ENCODE measurements around the gene CPSF3. TPM values are rescaled to one million over a fixed set of nuclear protein-coding genes. Genes with fewer than 3 reads are reported as not detected.

The CPSF3 gene
- total and polyA plus RNA-seq, 2 of the 13 experiments (the other 11 are each of a cell fraction or from before 2014, with no cell fraction given): 19.8 to 93.0 TPM

GRCh38 chr2:9422321-9423099 lies 944 bp upstream of the CPSF3 start (continued):
- TF ChIP-seq BCL3 (CRISPR knock-in tag; IDR thresholded peaks at IDR 0.05) (no peak; the same call in 1 of the 2 replicates), U2AF2 (IDR thresholded peaks at IDR 0.05; ENCODE audit: low read depth, low read length) (no peak), ZNF639 (CRISPR knock-in tag; conservative IDR thresholded peaks at IDR 0.05) (no peak; the same call in 1 of the 2 replicates), SKIL (CRISPR knock-in tag; IDR thresholded peaks at IDR 0.05; ENCODE audit: borderline replicate concordance) (no peak), TFE3 (CRISPR knock-in tag; IDR thresholded peaks at IDR 0.05) (no peak), ZBTB43 (CRISPR knock-in tag; conservative IDR thresholded peaks at IDR 0.05) (no peak), ZNF614 (CRISPR knock-in tag; IDR thresholded peaks at IDR 0.05; ENCODE audit: borderline replicate concordance) (no peak), ZNF549 (CRISPR knock-in tag; IDR thresholded peaks at IDR 0.05) (no peak), SRSF9 (IDR thresholded peaks at IDR 0.05; ENCODE audit: borderline replicate concordance, insufficient read depth, low read depth, low read length, poor library complexity, severe bottlenecking) (no peak), ZNF280D (CRISPR knock-in tag; IDR thresholded peaks at IDR 0.05) (peak; percentile 77), SMYD3 (CRISPR knock-in tag; IDR thresholded peaks at IDR 0.05) (0 out of 2 replicates have a peak, but pooled peaks have one; percentile 28), GFI1 (CRISPR knock-in tag; IDR thresholded peaks at IDR 0.05; ENCODE audit: borderline replicate concordance) (no peak), ARHGAP35 (CRISPR knock-in tag; IDR thresholded peaks at IDR 0.05; ENCODE audit: borderline replicate concordance) (no peak; the same call in 1 of the 2 replicates), RBAK (CRISPR knock-in tag; IDR thresholded peaks at IDR 0.05) (no peak; the same call in 1 of the 2 replicates), ESRRA (CRISPR knock-in tag; IDR thresholded peaks at IDR 0.05; ENCODE audit: low read depth) (no peak), EP300 (IDR thresholded peaks at IDR 0.05; ENCODE audit: low read depth in 2 of 2, low read length in 2 of 2) (no peak), EP300 (CRISPR knock-in tag; IDR thresholded peaks at IDR 0.05; ENCODE audit: borderline replicate concordance) (no peak)
